GM21825 (cell line): ENCODE data around the gene ZMYND10.

Source experiments
- ATAC-seq: cut with Tn5 transposase; IDR thresholded peaks from one replicate; pipeline ENCODE4 v1.9.1; 2021; ENCODE audit warnings: mild to moderate bottlenecking, moderate library complexity; ENCODE audit not compliant: unreplicated experiment

The ZMYND10 gene

GRCh38 chr3:50345586-50346234 lies at the start of gene ZMYND10:
TSS of gene ZMYND10 (minus strand) at chr3:50345732. CDS start at chr3:50345579, 153 bp downstream.
- ATAC-seq: no peak

- ATAC-seq: no peak
Measured at GRCh38 chr3:50393061-50393460, 47.5 kb upstream of the ZMYND10 start.

GRCh38 chr3:50392101-50392715 lies 46.7 kb upstream of the ZMYND10 start:
- no peak for ATAC-seq

- no peak for ATAC-seq
Measured at GRCh38 chr3:50390508-50391224, 45.1 kb upstream of the ZMYND10 start.

- no peak for ATAC-seq
Measured at GRCh38 chr3:50389414-50389767, 43.9 kb upstream of the ZMYND10 start.

- no peak for ATAC-seq
Measured at GRCh38 chr3:50388720-50389413, 43.3 kb upstream of the ZMYND10 start.

GRCh38 chr3:50388016-50388719 lies 42.6 kb upstream of the ZMYND10 start:
- no peak for ATAC-seq

GRCh38 chr3:50385754-50386153 lies 40.2 kb upstream of the ZMYND10 start:
- no peak for ATAC-seq

GRCh38 chr3:50383750-50384149 lies 38.2 kb upstream of the ZMYND10 start:
- ATAC-seq: no peak

GRCh38 chr3:50382722-50383121 lies 37.2 kb upstream of the ZMYND10 start:
- ATAC-seq: no peak

GRCh38 chr3:50381383-50381782 lies 35.9 kb upstream of the ZMYND10 start:
- no peak for ATAC-seq

GRCh38 chr3:50380405-50381085 lies 35.0 kb upstream of the ZMYND10 start:
- no peak for ATAC-seq

GRCh38 chr3:50378757-50379156 lies 33.2 kb upstream of the ZMYND10 start:
- no peak for ATAC-seq

- ATAC-seq: no peak
Measured at GRCh38 chr3:50378024-50378423, 32.5 kb upstream of the ZMYND10 start.

- ATAC-seq: no peak
Measured at GRCh38 chr3:50375258-50375931, 29.9 kb upstream of the ZMYND10 start.

- ATAC-seq: no peak
Measured at GRCh38 chr3:50374363-50375257, 29.1 kb upstream of the ZMYND10 start.

GRCh38 chr3:50373146-50374051 lies 27.9 kb upstream of the ZMYND10 start:
- ATAC-seq: no peak

- ATAC-seq: no peak
Measured at GRCh38 chr3:50372349-50372748, 26.8 kb upstream of the ZMYND10 start.
